DOHH2 (cell line): ENCODE data around the gene GALNT17.

ENCODE experiments used
- CTCF ChIP-seq: fragments of 200-600 bp; sonication (generic); IDR thresholded peaks from one replicate; pipeline ENCODE4 v1.5.1; 2014; ENCODE audit warnings: antibody characterized with exemption, mild to moderate bottlenecking, low read depth, low read length; ENCODE audit not compliant: poor library complexity, severe bottlenecking
- EZH2phosphoT487 ChIP-seq: fragments of 200-600 bp; sonication (generic); IDR thresholded peaks from 2 replicates; pipeline ENCODE4 v1.6.1; 2017; ENCODE audit warnings: borderline replicate concordance, mild to moderate bottlenecking, antibody characterized with exemption, low read length, moderate library complexity, mixed read lengths

DNA sequence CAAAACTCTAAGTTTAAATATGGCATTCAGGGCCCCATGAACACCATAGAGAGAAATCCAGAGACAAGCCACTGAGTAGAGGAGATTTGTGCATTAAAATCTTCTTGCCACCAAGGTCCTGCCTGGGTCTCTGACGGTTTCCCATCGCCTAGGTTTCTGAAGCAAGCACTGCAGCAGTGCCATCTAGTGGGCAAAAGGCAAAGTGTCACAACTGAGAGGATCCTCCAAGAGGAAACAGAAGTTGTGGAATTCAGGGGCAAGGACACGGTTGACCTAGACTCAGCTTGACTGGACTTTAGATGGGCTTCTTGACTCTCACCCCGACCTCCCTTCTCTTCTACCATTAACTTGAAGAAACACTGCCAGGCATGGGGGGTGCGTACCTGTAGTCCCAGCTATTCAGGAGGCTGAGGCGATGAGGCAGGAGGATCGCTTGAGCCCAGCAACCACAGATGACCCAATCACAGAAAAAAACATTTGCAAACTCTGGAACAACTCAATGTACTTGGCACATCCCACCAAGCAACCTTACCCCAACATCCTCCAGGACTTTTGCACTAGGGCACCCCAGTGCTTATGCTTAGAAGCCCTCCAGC is 604.1 kb downstream of the GALNT17 start:
- TF ChIP-seq CTCF (peak; percentile 97), EZH2phosphoT487 (no peak)
